Eye (tissue), 1 donor: ENCODE data around the gene UVSSA.
"Not testable (repeated sequence)": the region's sequence is repeated elsewhere in the genome, so short reads cannot be mapped to it uniquely, and the experiment has no call there.

Experiments
- DNase-seq: peaks from one replicate; pipeline ENCODE4 v3.0.0-alpha.2; 2015

Gene UVSSA

DNA sequence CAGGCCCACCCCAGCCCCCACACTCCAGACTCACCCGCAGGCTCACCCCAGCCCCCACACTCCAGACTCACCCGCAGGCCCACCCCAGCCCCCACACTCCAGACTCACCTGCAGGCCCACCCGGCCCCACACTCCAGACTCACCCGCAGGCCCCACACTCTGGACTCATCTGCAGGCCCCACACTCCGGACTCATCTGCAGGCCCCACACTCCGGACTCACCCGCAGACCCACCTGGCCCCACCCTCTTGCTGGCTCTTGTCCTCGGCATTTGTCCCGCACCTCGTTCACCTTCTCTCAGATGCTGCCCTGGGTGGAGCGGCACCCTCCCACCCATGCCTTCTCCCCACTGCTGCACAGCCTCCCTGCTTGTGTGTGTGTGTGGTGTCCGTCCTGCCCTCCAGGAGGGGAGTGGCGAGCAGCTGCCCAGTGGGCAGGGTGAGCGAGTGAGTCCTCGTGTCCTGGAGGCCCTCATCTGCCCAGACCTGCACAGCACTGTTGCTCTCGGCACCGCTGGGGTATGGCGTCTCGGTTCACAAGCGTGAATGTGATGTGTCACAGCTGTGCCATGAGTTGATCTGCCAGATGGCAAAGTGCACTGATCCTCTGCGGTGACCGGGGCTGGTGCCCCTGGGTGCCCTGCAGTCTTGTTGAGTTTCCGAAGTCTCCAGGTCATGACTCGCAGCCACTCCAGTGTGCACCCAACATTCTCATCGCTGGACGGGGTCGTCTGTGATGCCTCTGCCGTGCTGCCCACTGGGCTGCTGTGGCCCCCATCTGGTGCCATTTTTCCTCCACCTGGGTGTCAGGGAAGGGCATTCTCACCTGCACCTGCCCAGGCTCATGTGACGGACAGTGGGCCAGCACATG lies 29.6 kb upstream of the UVSSA start:
- DNase-seq, result no peak

DNA sequence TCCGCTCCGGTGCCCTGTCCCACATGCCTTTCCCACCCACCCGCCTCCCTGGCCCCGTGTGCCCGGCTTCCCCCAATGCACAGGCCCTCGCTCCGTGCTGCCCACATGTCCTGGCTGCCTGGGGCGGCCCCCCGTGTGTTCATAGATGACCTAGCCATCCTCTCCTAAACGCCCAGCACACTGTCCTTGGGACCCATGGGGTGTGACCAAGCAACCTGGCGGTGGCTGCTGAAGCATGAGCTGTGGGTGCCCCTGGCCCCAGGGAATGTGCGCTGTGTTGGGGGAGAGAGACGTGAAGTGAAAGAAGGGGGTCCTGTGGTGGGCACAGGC lies 29.0 kb upstream of the UVSSA start:
- DNase-seq, result no peak

DNA sequence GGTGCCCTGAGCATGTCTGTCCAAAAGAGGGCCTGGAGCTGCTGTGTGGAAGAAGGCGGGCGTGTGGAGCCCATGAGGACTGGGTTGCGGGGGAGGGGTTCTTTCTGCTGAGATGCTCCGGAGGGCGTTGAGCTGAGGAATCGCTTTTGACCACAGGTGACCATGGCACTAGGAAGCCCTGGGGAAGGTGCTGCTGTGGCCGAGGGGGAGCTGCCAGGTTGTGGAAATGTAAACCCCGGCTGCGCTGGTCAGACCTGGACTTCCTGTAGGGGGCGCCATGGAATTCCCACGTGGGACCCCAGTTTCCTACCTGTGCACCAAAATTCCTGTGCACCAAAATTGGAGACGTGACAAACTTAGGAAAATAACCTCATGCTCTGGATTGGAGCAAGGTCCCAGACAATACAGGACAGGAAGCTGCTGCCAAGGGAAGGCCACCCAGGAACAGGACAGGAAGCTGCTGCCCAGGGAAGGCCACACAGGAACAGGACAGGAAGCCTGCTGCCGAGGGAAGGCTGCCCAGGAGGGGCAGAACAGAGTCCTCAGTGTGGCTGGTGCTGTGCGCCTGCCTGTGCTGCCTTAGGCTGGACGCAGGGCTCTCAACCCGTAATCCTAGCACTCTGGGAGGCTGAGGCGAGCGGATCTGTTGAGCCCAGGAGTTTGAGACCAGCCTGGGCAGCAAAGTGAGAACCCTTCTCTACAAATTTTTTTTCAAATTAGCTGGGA lies 28.4 kb upstream of the UVSSA start:
- DNase-seq, result no peak

DNA sequence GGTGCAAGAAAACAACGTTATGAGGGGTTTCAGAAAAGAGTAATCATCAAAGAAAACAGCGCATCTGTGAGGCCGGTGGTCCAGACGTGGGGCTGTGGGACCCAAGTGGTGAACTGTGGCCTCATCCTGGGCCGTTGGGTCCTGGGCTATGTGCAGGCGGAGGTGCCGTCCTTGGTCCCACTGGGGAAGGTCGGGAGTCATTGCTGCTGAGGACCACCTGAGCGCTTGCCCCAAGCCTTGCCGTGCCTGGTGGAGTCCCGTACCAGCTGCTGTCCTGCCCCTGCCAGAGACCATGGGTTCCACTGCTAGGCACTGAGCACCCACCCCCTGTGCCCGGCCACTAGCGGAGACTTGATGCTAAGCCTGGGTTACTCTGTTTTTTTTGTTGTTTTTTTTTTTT lies 25.5 kb upstream of the UVSSA start:
- no peak for DNase-seq

DNA sequence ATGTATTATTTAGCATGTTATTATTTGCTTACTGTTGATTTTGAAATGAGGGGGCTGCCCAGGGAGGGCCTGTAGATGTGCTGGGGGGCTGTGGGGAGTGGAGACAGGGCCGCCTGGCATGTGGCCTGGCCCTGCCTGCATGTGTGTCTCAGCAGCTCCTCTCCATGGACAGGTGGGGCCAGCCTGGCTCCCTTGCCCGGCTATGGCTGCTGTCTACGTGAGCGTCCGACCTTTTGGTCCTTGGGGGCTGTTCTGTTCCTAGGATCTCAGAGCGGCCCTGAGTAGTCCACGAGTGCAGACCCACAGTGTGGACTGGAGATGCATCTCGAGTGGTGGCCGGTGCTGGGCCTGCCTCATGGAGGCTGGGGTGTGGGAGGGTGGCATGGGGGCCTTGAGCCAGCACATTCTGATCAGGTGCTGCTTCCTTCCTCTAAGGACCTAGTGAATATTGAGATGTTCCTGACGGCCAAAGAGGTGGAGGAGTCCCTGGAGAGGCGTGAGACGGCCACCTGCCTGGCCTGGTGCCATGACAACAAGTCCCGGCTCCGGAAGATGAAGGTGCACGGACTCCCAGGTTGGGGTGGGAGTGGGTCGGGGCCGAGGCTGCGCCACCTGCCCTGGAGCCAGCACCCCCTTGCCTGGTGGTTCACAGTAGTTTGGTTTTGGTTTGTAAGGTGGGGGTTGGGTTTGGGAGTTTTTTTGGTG lies 24.9 kb upstream of the UVSSA start:
- no peak for DNase-seq

DNA sequence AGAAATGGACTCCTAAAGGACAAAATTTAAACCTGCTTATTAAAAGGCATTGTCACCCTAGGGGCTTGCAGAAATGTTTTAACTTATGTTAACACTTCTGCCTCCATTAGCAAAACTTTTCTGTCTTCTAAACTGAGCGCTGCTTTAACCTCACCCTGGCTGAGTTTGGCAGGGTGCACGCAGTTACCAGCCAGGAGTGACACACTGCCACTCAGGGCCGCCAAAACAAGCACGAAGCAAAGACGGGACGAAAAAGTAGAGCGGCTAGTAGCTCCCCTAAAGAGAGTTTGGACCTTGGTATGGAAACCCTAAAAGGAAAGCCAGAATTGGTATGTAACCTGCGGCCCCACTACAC lies 23.8 kb upstream of the UVSSA start:
- DNase-seq, result no peak

DNA sequence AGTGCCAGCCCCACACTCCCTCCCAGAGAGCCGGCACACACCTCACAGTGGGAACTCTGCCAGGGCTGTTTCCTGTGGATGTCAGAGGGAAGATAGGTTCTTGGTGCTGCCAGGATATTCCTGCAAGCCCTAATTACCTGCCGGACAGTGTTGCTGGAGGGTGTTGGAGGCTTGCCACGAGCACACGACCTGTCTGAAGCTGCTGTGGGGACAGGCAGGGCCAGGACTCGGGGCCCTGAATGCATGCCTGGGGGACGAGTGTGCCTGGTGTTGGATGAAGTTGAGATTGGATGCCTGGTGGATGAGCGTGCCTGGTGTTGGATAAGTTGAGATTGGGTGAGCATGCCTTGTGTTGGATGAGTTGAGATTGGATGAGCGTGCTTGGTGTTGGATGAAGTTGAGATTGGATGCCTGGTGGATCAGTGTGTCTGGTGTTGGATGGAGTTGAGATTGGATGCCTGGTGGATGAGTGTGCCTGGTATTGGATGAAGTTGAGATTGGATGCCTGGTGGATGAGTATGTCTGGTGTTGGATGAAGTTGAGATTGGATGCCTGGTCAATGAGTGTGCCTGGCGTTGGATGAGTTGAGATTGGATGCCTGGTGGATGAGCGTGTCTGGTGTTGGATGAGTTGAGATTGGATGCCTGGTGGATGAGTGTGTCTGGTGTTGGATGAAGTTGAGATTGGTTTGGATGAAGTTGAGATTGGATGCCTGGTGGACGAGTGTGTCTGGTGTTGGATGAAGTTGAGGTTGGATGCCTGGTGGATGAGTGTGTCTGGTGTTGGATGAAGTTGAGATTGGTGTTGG lies 23.2 kb upstream of the UVSSA start:
- DNase-seq, result no peak

DNA sequence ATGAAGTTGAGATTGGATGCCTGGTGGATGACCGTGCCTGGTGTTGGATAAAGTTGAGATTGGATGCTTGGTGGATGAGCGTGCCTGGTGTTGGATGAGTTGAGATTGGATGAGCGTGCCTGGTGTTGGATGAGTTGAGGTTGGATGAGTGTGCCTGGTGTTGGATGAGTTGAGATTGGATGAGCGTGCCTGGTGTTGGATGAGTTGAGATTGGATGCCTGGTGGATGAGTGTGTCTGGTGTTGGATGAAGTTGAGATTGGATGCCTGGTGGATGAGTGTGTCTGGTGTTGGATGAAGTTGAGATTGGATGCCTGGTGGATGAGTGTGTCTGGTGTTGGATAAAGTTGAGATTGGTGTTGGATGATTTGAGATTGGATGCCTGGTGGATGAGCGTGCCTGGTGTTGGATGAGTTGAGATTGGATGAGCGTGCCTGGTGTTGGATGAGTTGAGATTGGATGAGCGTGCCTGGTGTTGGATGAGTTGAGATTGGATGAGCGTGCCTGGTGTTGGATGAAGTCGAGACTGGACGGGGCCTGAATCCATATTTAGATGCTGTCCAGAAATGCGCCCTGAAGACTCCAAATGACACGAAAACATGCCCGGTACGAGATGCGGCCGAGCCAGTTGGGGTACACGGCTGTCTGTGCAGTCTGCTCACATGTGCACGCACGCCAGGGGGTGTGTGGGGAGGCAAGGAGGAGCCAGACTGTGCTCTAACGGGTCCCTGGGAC lies 22.4 kb upstream of the UVSSA start:
- DNase-seq, result not testable (repeated sequence)

DNA sequence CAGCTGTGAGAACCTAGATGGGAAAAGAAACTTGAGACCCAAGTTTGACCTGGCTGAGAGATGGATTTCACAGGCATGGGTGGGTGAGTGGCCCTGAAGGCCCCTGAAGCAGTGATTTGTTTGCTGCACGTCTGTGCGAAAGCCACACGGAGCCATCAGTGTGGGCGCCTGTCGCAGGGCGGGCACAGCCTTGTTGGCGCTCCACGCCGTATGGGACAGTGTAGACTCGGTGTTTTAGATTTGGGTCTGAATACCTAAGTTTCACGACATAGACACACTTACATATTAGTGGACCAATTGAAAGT lies 21.9 kb upstream of the UVSSA start:
- no peak for DNase-seq

DNA sequence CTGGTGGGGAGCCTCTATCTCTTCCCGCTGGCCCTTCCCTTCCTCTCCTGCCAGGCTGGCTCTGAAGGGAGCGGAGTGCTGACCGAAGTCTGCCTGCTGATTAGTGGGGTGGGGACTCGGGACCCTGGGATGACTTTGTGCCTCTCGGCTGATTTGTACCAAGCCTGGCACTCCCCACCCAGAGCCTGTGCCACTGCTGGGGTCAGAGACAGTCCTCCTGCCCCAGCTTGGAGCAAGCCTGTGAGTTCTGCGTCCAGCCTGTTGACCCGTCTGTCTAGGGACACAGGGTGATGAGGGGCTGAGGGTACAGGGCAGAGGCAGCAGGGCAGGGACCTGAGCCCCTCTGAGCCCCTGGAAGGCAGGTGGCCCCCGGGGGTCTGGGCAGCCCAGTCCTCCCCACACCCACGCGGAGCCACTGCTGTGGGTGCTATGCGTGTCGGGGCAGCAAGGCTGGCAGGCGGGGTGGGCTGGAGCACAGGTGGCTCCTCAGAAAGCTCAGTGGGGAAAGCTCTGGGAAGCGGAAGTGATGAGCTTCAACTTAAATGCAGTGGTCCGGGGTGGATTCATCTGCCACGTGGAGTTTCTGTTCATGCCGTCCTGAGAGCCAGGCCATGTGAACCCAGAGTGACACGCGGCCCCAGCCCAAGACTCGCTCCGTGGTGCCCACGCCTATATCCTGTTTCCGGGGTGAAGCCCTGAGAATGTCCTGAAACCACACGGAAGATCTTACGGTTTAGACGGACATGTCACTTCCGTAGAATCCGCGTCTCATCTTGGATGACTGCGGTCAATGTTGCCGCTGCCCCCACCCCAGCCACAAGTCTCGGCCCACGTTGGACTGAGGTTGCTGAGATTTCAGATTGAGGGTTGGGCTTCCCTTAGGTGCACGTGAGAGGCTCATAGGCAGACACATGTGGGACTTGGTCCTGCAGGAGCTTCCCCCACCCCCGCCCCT lies 21.1 kb upstream of the UVSSA start:
- no peak for DNase-seq

DNA sequence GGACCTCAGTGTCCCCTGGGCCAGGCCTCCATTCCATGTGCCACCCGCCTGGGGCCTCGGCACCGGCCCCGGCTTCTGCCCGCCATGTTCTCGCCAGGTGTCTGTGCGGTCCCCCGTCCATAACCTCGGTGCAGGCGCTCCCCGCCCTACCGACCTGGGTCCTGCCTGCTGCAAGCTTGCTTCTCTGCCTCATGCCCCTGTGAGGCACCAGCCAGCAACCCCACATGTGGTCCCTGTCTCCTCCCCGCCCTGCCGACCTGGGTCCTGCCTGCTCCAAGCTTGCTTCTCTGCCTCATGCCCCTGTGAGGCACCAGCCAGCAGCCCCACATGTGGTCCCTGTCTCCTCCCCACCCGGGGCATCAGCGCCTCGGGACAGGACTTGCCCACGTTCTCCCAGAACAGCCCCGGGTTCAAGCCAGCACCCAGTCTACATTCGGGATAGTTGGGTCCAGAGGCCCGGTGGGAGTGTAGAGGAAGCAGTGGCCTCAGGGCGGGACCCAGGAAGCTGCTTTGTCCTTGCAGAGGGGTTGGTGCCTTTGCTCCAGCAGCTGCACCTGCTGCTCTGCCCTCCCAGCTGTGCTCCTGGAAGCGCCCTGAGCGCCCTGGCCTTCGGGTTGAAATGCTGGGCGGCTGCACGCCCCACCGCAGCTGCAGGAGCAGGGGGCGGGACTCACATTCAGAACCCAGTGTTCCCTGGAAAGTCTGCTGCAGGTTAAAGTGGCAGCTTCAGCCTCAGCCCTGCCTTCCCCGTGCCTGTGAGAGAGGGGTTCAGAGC lies 20.1 kb upstream of the UVSSA start:
- no peak for DNase-seq

DNA sequence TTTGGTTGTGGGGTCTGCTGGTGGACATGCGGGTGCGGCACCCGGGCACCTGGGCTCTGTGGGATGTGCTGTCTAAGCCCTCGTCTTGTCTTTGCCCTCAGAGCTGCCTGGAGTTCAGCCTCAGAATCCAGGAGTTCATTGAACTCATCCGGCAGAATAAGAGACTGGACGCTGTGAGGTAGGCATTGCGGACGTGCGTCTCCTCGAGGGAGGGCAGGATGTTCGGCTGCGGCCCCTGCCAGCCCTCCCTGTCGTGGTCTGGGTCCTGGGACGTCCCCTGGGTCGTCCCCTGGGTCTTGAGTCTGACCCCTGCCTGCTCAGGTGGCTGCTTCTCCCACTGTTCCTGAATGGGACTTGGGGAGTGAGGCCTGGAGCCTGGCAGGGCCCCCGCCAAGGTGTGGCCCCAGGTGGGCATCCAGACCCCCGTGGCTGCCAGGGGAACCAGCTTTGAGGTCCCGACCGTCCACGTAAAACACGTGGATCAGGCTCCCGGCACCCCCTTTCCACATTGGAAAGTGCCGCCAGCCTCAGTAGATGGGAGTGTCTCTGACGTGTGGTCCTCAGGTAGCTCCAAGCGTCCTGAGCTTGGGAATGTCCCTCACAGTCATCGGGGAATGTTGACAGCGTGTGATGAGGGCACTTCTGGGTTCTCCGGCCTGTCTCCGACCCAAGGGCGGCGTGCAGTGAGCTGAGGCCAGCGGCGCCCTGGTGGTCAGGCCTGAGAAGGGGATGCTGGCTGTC lies 19.3 kb upstream of the UVSSA start:
- DNase-seq, result no peak

DNA sequence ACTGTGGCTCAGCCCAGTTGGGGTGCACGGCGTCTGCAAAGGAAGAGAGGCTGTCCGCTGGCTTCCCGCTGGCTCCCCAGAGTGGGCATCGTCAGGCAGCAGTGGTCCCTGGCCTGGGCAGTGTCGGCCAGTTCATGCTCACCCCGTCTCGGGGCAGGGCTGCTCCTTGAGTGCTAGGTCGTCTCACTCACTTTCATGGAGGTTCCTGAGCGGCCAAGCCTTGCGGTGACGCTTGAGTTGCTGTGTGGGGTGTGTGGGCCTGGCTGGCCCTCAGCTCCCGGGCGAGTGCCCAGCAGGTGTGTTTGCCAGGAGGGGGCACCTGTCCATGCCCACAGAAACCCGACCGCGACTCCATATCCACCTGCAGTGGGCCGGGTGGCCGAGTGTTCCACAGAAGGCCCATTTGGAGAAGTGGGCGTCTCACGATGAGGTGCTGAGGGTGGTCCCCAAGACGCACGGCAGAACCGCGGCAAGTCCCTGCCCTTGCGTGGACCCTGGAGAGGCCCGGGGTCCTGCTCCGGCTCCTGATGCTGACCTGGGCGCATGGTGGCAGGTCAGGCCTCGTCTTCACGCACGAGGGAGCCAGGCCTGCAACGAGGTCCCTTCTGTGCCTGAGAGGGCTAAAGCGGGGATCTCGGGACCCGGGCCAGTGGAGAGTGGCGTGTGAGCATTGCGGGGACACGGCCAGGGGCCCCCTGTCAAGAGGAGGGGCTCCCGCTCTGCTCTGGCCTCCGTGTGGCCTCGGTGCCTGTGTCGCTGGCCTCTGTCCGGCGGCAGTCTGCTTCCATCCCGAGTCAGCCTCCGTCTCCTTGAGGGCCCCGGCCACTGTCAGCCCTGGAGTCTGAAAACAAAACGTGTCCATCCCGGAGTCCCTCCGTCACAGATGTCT lies 18.5 kb upstream of the UVSSA start:
- DNase-seq, result no peak

DNA sequence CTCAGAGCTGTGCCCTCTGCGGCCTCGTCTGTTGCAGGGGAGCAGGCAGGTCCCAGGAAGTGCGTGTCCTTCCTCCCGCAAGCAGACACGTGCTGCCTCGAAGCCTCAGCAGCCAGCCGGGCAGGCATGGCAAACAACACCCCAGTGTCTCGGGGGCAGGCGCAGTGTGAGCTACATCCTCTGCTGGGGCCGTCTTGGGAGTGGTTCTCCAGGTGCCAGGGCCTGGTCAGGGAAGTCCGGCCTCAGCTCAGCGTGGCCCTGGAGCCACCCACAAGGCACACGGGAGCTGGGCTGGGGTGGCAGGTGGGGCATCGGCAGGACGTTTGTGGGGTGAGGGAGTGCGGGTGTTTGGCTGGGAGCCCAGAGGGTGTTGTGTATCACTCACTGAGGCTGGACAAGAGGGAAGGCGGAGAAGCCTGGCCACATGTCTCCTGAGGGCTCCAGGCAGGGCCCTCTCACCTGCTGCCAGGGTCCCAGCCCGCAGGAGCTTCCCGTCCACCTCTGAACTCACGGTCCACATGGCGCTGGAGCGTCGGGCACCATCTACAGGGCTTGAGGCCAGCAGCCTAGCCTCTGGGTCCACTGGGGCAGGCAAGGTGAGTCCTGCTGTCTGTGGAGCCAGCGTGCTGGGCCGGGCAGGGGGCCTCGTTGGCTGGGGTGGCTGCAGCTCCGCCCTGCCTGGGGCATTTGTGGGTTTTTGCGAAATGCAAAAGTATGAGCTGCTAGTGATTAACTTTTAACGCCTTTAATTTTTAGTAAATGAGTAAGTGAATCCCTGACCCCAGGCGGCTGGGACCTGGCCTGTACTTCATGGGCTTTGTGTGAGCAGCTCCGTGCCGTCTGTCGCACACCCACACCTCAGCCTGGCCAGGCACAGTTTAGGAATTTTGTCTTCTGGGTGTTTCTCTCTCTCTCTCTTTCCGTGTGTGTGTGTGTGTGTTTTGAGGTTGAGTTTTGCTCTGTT lies 17.3 kb upstream of the UVSSA start:
- DNase-seq, result no peak

DNA sequence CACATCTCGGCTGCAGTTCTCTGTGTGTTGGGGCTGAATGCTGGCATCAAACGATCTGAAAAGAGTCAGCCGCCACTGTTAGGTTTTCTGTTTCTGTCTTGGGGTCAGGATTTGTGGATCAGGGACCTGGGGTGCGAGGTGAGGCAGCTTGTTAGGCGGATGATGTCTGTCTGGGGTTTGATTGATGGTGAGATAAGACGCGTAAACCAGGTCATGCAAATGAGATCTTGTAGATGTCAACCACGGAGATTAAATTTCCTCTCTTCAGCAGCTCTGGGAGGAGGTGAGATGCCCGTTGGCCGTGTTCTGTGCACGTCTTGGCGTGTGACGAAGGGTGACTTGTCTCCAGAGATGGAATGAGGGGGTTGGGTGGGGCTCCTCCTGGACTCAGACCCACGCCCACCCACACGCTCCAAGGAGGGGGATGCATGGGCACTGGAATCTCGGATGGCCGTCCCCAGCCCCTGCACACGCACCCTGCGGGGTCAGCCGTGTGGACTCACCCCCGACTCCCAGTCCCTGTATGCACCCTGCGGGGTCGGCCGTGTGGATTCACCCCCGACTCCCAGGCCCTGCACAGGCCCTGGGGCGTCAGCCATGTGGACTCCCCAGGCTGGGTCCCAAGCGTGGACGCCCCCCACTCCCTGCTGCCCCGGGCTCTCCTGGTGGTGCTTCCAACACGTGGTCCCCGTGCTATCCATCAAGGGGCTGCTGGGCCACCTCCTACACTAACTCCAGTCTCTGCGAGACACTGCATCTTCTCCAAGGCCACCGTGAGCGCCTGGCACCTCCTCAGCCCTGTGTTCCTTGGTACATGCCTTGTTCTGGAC lies 16.0 kb upstream of the UVSSA start:
- no peak for DNase-seq

DNA sequence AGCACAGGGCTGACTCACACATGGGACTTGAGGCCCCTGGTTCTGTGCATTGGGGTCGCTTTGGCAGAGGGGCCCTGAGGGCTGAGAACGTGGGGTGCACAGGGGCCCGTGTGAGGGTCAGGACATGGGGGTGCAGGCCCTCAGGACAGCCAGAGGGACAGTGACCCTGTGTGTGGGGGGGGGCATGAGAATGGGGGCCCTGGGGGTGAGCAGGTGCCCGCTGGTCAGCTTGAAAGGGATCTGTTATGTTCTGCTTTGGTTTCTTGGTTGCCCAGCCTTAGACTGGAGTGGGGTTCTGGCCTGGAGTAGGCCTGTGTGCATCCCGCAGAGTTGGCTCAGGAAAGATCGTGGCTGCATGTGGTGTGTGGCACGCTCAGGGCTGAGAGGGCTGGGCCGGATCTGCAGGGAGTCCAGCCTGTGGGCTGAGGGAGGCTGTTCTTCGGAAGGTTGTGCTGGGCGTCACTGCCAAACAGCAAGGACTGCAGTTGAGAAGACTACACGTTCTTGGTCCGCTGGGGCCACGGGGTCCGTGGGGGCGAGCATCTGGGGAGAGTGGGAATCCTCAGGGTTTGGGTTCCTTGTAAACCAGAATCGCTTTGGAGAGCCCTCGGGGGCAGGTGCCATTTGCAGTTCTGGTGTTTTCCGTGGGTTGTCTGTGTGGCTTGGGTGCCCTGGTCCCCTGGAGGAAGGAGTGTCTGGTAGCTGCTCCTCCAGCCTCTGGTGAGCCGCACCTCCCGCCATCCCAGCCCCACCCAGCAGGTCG lies 15.2 kb upstream of the UVSSA start:
- DNase-seq, result no peak
